HG03520 (cell line): ENCODE measurements around the gene NUDT8.
"Not testable (repeated sequence)": the region's sequence is repeated elsewhere in the genome, so short reads cannot be mapped to it uniquely, and the experiment has no call there.

Experiments
- ATAC-seq: cut with Tn5 transposase; IDR thresholded peaks from one replicate; pipeline ENCODE4 v1.9.1; 2021; ENCODE audit warnings: mild to moderate bottlenecking, moderate library complexity; ENCODE audit not compliant: unreplicated experiment

NUDT8 gene

DNA sequence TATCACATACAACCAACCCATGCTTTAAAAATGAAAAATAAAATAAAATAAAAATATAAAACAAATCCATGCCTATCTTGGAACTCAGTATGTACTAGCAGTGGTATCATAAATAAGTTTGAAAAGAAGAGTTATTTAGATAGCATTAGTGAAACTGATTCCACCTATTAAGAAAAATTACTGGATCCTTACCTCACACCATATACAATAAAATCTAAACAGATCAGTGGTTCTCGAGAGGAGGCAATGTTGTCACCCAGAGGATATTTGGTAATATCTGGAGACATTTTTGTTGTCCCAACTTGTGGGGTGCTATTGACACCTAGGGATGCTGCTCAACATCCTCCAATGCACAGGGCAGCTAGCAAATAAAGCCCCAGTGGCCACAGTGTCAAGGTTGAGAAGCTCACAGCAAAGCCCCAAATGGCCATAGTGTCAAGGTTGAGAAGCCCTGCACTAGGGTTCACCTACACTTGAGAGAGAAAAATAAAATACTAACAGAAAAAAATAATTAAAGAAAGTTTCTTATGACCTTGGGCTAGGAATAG, 32.9 kb downstream of the NUDT8 start:
- no peak for ATAC-seq

- no peak for ATAC-seq
Measured at GRCh38 chr11:67594480-67594879, 35.3 kb downstream of the NUDT8 start.

- ATAC-seq: no peak
Measured at GRCh38 chr11:67593565-67593905, 36.2 kb downstream of the NUDT8 start.

DNA sequence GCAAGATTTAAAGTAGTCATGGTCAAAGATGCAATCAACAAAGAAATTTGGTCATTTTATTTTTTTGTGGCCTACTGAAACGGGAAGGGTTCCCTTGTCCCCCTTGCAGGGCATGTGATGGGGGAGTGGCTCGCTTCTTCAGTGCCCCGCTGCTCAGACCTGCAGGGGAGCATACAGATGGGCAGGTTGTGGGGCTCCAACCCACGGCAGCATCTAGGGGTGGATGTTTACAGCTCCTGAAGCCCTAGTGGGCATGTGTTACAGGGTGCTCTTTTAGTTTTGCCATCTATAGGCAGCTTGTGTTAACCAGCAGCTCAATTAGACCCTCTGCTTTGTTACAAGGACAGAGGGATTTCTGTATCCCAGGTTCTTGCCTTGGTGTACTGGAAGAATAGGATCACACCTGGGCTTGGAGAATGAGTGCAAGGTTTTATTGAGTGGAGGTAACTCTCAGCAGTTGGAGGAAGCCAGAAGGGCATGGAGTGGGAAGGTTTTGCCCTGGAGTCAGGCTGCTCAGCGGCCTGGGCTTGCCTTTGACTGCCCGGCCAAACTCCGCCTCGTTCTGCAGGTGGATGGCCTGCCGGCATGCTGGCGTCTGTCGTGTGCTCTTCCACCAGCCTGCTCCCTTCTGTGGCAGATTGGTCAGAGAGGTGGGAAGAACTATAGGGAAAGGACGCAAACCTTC, 36.7 kb downstream of the NUDT8 start:
- no peak for ATAC-seq

DNA sequence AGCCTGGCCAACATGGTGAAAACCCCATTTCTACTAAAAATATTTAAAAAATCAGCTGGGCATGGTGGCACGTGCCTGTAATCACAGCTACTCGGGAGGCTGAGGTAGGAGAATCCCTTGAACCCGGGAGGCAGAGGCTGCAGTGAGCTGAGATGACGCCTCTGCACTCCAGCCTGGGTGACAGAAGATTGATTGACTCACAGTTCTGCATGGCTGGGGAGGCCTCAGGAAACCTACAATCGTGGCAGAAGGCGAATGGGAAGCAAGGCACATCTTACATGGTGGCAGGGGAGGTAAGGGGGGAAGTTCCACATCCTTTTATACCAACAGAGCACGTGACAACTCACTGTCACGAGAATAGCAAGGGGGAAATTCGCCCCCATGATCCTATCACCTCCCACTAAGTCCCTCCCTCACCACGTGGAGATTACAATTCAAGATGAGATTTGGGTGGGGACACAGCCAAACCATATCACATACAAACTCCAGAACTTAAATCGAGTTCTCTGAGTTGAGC, 40.8 kb downstream of the NUDT8 start:
- ATAC-seq: not testable (repeated sequence)

- ATAC-seq: no peak
Measured at GRCh38 chr11:67588136-67588503, 41.6 kb downstream of the NUDT8 start.

DNA sequence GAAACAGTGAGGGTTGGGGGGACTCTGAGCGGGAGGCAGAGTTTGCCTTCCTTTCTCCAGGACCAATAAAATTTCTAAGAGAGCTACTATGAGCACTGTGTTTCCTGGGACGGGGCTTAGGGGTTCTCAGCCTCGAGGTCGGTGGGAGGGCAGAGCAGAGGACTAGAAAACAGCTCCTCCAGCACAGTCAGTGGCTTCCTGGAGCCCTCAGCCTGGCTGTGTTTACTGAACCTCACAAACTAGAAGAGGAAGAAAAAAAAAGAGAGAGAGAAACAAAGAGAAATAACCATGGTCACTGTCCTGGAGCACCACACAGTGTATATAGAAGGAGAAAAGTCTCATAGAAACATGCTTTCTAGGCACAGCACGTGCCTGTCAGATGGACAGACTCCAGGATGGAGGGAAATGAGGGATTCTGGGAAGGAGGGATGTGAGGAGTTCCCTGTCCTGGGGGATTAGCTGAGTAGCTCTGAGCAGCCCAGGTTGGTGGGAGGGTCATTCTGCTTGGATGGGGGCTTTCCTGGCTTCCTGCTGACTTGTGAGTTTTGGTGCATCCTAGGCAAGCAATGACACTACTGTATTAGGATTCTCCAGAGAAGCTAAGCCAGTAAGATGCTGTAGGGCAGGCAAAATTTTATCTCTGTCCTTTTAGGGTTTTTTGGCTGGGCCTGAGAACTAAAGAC, 43.0 kb downstream of the NUDT8 start:
- no peak for ATAC-seq

- ATAC-seq: no peak
Measured at GRCh38 chr11:67585911-67586310, 43.8 kb downstream of the NUDT8 start.

DNA sequence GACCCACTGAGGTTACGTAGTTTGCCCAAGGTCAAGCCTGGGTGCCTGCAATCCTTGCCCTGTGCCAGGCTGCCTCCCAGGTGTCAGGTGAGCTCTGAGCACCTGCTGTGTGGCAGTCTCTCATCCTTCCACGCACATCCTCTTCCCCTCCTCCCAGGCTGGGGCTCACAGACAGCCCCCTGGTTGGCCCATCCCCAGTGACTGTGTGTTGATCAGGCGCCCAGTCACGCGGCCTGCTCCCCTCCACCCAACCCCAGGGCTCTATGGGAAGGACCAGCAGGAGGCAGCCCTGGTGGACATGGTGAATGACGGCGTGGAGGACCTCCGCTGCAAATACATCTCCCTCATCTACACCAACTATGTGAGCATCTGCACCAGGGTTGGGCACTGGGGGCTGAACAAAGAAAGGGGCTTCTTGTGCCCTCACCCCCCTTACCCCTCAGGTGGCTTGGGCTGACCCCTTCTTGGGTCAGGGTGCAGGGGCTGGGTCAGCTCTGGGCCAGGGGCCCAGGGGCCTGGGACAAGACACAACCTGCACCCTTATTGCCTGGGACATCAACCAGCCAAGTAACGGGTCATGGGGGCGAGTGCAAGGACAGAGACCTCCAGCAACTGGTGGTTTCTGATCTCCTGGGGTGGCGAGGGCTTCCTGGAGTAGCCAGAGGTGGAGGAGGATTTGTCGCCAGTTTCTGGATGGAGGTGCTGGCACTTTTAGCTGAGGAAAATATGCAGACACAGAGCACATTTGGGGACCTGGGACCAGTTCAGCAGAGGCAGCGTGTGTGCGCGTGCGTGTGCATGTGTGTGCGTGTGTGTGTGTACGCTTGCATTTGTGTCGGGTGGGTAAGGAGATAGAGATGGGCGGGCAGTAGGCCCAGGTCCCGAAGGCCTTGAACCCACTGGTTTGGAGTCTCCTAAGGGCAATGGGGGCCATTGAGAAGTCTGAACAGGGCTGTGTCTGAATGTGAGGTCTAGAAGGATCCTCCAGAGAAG, 44.6 kb downstream of the NUDT8 start:
- ATAC-seq: no peak

- no peak for ATAC-seq
Measured at GRCh38 chr11:67584205-67584880, 45.4 kb downstream of the NUDT8 start.

DNA sequence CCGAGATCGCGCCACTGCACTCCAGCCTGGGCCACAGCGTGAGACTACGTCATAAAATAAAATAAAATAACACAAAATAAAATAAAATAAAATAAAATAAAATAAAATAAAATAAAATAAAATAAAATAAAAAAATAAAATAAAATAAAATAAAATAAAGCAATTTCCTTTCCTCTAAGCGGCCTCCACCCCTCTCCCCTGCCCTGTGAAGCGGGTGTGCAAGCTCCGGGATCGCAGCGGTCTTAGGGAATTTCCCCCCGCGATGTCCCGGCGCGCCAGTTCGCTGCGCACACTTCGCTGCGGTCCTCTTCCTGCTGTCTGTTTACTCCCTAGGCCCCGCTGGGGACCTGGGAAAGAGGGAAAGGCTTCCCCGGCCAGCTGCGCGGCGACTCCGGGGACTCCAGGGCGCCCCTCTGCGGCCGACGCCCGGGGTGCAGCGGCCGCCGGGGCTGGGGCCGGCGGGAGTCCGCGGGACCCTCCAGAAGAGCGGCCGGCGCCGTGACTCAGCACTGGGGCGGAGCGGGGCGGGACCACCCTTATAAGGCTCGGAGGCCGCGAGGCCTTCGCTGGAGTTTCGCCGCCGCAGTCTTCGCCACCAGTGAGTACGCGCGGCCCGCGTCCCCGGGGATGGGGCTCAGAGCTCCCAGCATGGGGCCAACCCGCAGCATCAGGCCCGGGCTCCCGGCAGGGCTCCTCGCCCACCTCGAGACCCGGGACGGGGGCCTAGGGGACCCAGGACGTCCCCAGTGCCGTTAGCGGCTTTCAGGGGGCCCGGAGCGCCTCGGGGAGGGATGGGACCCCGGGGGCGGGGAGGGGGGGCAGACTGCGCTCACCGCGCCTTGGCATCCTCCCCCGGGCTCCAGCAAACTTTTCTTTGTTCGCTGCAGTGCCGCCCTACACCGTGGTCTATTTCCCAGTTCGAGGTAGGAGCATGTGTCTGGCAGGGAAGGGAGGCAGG, 46.2 kb downstream of the NUDT8 start, which contains the start of gene GSTP1:
Gene GSTP1 (plus strand): TSS at position 566 of the 958 bp plus-strand sequence. CDS start 32 bp downstream, at position 598.
- ATAC-seq: peak; percentile 53

GRCh38 chr11:67582011-67582410, 47.7 kb downstream of the NUDT8 start:
- no peak for ATAC-seq

DNA sequence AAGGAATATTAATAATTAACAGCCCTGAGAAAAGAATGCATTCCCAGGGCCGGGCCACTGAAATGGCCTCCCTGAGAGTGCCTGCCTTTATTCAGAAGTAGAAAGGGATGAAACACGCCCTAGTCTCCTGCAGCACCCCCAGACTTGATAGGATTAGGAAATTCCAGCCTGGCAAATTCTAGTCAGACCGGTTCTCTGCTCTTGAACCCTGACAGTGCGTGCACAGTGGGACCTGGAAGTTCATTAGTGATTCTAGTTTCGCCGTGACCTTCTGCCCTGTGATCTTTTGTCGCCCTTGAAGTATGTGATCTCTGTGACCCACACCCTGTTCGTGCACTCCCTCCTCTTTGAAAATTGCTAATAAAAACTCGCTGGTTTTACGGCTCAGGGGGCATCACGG, 48.3 kb downstream of the NUDT8 start:
- no peak for ATAC-seq

GRCh38 chr11:67577951-67578350, 51.8 kb downstream of the NUDT8 start:
- ATAC-seq: no peak
